NCI-H1694 (cell line): ENCODE measurements around the gene RAPSN.

ENCODE experiments used
- DNase-seq: peaks from one replicate; lab custom pipeline; 2025; lab: John Stamatoyannopoulos, UW

Gene RAPSN

DNA sequence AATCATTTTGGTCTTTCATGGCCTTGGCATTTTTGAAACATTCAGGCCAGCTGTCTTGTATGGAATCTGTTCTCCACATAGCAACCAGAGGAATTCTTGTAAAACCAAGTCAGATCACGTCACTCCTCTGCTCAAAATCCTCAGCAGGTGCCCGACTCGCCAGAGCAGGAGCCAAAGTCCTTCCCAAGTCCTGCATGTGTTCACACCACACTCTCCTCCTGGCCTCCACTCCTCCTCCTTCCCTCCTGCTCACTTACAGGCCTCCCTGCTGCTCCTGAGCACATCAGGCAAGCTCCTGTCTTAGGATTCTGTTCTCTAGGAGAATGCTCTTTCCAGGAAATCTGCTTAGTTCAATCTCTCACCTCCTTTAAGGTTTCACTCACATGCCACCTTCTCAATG lies 15.8 kb downstream of the RAPSN start:
- DNase-seq = no peak

DNA sequence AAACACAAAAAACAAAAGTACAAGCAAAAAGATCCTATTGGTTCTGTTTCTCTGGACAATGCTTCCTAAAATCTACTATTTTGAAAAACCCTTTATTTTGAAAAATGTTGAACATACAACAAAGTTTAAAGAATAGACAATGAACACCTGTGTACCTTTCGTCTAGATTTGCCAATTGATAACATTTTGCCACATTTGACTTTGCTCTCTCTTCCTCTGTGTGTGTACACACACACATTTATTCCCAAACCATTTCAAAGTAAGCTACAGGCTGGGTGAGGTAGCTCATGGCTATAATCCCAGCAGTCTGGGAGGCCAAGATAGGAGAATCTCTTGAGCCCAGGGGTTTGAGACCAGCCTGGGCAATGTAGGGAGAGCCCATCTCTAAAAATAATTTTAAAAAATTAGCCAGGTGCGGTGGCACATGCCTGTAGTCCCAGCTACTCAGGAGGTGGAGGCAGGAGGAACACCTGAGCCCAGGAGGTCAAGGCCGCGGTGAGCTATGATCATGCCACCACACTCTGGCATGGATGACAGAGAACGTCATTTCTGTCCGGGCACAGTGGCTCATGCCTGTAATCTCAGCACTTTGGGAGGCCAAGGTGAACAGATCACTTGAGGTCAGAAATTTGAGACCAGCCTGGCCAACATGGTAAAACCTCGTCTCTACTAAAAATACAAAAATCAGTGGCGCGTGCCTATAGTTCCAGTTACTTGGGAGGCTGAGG lies 17.4 kb downstream of the RAPSN start:
- no peak for DNase-seq

DNA sequence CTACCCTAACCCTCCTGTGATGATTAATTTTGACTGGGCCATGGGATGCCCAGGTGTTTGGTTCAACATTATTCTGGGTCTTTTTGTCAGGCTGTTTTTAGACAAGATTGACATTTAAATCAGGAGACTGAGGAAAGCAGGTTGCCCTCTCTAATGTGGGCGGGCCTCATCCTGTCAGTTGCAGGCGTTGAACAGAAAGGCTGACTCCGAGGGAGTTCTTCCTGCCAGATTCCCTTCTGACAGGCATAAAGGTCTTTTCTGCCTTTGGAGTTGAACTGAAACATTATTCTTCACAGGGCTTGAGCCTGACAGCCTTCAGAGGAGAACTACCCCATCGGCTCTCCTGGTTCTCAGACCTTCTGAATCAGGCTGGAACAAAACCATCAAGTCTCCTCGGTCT lies 18.4 kb downstream of the RAPSN start:
- no peak for DNase-seq

DNA sequence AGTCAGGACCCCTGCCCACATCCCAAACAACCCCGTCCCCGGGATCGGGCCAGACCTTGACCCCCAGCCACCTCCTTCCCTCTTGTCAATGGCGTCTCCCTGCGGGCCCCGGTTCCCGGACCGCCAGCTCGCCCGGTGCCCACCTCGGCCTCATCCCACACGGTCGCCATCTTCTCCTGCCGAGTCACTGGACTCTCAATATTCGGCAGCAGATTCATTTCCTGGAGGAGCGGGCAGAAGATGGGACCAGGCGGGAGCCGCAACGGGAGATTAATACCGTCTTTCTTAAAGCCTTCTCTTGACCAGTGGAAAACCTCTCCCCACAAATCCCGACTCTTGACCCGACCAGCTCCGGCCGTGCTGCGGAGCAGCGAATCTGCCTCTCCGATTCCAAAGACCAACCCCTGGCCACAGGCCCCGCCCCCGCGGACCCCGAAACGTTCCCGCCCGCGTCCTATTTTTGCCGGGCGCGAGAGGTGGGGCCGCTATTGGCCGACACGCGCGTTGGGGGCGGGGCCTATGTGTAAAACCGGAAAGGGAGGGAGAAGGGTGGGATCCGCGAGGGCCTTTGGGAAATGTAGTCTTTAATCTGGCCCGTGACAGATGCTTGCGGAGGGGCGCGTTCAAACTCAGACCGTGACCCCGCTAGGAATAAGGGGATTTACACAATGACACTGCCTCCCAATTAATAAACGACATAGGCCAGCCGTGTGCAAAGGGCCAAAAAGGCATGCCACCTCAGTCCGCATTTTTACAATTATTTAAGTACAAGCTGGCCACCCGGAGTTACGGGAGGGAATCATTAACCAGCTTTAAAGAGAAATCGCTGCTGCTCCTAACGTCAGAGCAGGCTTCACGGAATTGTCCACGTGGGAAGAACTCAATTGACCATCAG lies 22.6 kb downstream of the RAPSN start, which contains the start of gene PSMC3:
Gene PSMC3 (minus strand): TSS at position 378 of the 895 bp plus-strand sequence. CDS start 160 bp downstream, at position 218.
- peak; percentile 91 for DNase-seq

DNA sequence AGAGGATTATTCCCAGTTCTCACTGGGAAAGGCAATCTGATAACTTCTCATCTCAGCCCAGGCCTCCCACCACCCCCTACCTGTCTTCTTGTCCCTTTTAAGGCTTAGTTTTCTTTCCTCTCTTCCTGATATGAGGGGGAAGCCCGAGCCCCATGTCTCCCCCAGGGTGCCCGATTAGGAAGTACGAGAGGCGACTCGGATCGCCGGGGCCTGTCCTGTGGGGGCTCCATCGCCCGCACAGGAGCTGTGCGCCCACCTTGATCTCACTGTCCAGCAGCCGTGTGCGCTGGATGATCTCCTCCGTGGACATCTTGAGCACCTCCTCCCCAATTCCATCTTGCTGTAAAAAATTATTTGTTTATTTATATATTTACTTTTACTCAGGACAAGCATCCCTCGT lies 23.3 kb downstream of the RAPSN start:
- DNase-seq = no peak

DNA sequence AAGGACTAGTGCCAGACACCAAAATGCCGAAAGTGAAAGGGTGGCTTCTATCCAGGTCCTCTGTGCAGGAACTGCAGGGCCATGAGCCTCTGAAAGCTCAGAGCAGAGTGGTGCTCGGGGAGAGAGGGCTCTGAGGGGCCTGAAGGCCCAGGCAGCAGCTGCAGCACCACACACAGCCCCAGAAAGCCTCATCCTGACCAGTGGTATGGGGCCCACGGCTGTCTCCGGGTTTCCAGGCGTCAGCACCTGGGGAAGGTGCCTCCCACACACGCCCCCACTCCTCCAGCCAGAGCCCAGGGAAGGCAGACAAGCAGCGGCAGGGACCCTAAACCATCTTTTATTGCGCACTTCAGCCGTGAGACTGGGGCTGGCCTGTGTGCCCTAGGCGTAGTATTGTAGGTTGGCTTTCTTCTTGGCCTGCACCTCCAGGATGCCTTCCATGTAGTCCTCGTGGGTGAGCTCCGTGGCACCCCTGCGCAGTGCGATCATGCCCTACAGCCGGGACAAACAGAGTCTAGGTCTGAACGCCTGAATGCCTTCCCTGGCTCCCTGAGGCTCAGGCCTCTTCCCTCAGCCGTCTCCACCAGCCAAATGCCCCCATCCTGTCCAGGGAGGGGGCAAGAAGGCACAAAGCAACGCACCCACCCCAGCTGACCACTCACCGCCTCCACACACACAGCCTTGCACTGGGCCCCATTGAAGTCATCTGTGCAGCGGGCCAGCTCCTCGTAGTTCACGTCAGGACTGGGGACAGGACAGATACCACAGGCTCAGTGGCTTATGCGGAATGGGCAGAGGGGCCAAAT lies 30.3 kb downstream of the RAPSN start:
- no peak for DNase-seq

DNA sequence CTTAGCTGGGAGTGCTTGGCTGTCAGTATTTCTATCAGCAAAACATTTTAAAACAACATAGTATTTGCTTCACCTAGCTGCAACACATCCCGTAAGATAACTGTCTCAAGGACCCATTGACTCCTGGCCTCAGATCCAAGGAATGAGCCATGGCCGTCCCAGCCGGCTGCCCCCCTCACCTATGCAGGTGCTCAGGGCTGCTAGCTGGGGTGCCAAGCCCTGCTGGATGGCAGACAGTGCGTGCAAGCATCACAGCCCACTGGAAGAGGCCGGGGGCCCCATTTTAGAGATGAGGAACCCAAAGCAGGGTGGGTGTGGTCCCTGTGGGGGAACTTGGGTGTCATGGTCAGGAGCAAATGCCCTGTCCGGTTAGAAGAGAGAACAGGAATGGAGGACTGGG lies 31.2 kb downstream of the RAPSN start:
- no peak for DNase-seq

DNA sequence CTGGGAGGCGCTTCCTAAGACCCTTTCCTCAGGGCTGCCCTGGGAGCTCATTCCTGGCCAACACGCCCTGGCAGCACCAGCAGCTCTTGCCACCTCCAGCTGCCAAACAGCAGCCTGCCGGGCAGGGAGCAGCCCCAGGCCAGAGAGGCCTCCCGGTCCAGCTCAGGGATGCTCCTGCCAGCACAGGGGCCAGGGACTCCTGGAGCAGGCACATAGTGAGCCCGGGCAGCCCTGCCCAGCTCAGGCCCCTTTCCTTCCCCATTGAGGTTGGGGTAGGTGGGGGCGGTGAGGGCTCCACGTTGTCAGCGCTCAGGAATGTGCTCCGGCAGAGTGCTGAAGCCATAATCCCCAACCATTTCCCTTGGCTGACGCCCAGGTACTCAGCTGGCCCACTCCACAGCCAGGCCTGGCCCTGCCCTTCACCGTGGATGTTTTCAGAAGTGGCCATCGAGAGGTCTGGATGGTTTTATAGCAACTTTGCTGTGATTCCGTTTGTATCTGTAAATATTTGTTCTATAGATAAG lies 32.9 kb downstream of the RAPSN start:
- no peak for DNase-seq

DNA sequence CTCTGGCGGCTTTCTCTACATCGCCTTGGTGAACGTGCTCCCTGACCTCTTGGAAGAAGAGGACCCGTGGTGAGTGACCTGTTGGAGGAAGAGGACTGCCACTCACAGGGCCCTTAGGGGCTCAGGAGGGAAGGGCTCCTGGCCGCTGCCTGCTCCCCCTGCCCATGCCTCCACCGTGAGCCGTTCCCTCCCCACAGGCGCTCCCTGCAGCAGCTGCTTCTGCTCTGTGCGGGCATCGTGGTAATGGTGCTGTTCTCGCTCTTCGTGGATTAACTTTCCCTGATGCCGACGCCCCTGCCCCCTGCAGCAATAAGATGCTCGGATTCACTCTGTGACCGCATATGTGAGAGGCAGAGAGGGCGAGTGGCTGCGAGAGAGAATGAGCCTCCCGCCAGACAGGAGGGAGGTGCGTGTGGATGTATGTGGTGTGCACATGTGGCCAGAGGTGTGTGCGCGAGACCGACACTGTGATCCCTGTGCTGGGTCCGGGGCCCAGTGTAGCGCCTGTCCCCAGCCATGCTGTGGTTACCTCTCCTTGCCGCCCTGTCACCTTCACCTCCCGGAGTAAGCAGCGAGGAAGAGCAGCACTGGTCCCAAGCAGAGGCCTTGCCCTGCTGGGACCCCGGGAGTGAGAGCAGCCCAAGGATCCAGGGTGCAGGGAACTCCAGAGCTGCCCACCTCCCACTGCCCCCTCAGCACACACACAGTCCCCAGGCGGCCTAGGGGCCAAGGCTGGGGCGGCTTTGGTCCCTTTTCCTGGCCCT lies 33.7 kb downstream of the RAPSN start:
- DNase-seq = no peak

DNA sequence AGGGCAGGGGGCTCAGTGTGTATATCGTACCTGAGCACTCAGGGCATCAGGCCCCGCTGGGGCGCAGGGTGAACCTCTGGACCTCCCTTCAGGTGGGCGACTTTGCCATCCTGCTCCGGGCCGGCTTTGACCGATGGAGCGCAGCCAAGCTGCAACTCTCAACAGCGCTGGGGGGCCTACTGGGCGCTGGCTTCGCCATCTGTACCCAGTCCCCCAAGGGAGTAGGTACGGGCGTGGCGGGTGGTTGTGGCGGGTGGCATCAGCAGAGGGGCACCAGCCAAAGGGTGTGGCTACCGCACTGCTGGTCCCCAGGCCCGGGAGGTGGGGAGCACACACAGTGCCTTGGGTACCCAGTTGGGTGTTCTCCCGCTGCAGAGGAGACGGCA lies 34.3 kb downstream of the RAPSN start:
- DNase-seq = no peak

DNA sequence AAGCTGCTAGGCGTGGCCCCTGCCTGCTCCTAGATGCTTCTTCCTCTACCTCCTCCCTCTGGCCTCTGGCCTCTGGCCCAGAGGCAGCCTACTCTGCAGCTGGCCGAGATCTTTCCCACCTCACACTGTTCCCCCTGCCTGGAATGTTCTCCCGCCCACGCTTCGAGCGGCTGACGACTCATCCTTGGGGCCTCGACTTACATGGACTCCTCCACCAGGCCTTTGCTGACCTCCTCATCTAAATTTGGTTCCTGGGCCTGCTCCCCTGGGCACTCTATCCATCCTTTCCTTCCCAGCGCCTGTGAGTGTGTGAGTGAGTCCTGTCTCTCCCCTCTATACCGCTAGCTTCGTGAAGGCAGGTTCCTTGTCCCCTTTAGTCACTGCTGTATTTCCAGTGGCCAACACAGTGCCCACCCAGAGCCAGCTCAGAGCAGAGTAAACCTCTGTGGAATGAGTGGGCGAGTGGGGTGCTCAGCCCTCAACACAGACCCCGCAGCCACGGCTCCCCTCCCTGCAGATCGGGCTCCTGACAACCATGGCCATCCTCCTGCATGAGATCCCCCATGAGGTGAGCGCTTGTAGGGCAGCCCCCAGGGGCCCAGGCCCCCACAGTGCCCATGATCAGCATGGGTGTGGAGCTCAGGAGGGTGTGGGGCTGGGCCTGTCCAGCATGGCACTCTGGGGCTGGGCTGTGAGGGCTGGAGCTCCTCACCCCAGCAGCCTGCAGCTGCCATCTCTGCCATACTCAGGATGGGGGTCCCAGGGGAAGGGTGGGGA lies 34.8 kb downstream of the RAPSN start:
- DNase-seq = no peak

DNA sequence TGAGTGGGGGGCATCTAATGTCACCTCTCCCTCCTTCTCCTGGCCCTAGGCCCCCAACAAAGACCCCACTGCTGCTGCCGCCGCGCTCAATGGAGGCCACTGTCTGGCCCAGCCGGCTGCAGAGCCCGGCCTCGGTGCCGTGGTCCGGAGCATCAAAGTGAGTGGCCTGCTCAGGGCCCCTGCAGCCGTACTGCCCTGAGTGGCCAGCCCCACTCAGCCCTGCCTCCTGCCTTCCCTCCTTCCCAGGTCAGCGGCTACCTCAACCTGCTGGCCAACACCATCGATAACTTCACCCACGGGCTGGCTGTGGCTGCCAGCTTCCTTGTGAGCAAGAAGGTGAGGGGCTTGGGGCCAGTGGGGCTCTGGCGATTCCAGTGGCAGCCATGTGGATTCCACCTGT lies 35.6 kb downstream of the RAPSN start:
- DNase-seq = no peak

DNA sequence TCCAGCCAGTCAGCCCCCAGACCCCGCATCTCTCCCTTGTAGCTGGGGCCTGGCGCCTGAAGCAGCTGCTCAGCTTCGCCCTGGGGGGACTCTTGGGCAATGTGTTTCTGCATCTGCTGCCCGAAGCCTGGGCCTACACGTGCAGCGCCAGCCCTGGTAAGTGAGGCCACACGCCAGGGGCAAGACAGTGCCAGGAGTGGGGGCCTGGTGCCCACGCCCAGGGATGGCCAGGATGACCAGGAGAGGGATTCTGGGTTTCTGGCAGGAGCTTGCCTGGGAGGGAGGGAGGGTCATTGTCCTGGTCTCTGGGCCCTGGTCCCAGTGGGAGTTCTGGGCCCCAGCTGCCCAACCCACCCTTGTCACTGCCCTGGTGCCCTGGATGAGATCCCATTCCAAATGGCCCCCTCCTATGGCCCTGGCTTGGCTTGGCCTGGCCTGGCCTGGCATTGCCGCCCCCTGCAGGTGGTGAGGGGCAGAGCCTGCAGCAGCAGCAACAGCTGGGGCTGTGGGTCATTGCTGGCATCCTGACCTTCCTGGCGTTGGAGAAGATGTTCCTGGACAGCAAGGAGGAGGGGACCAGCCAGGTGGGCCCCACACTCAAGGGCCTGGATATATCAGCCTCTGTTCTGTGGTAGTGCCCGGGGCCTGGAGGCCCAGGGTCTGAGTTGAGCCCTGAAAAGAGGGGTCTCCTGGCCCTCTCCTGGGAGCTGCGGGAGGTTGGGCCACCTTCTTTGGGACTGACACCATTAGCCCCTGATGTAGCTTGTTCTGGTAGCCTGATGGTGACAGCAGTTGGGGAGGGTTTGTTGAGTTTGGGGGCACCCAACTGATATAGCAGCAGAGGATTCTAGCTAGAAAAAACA lies 36.8 kb downstream of the RAPSN start:
- DNase-seq = no peak

DNA sequence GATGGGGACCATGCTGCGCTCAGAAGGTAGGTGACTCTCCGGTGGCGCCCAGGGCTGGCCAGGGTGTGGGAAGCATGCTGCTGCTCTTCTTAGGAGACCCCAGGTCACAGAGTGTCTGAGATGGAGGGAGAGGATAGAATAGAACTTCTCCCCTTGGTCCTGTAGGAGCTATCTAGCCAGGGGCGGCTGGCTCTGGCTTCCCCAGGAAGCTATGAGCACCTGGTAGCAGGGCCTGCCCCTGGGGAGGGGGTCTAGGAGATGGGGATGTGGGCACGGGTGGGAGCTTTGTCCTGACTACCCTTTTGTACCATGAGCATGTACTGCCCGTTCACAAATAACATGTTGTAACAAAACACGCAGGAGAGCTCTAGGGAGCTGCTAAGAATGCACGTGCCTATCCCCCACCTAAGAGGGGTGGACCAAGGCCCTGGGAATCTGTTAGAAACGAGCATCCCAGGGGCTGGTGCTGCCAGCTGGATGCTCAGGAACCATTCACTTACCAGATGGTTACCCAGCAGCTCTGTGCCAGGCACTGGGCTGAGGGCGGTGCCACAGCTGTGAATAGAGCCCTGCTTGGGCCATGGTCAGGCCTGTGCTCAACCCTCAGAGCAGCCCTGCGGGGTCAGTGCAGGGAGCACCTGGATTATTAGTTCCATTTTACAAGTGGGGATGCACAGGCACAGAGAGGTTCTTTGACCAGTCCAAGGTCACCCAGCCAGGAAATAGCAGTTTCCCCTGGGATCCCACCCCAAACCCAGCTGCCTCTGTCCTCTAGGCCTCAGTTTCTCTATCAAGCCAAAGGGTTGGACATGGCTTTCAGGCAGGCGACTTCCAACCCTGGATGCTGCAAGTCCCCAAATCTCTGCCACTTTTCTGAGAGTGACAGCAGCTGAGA lies 38.3 kb downstream of the RAPSN start:
- peak; percentile 52 for DNase-seq

DNA sequence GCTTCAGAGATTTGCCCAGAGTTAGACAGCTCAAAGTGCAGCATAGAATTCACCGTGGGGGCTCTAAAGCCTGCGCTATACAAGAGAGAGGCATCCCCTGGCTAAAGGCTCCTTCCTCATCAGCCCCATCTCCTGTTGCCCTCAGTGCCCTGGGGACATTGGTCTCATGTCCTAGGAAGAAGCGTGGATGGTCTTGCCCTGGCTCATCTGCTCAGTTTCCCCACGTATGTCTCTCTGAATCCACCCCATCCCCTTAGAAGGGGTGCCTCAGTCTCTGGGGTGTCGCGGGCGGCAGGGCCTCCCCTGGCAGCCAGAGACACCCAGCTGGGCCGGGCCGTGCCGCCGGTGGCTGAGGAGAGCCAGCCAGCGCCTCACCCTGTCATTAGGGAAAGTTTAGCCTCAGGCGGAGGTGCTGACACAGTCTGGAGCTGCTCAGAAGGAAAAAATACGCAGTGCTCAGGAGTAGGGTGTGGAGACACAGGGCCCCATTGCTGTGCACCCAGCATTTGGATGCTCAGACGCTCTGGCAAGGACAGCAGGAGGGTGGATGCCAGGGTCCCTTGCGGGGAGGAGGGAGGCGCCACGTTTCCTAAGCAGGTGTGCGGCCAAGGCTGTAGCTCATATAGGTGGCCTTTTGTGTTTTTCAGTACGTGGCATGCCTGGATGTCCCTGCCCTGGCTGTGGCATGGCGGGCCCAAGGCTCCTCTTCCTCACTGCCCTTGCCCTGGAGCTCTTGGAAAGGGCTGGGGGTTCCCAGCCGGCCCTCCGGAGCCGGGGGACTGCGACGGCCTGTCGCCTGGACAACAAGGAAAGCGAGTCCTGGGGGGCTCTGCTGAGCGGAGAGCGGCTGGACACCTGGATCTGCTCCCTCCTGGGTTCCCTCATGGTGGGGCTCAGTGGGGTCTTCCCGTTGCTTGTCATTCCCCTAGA lies 39.2 kb downstream of the RAPSN start:
- DNase-seq = no peak

DNA sequence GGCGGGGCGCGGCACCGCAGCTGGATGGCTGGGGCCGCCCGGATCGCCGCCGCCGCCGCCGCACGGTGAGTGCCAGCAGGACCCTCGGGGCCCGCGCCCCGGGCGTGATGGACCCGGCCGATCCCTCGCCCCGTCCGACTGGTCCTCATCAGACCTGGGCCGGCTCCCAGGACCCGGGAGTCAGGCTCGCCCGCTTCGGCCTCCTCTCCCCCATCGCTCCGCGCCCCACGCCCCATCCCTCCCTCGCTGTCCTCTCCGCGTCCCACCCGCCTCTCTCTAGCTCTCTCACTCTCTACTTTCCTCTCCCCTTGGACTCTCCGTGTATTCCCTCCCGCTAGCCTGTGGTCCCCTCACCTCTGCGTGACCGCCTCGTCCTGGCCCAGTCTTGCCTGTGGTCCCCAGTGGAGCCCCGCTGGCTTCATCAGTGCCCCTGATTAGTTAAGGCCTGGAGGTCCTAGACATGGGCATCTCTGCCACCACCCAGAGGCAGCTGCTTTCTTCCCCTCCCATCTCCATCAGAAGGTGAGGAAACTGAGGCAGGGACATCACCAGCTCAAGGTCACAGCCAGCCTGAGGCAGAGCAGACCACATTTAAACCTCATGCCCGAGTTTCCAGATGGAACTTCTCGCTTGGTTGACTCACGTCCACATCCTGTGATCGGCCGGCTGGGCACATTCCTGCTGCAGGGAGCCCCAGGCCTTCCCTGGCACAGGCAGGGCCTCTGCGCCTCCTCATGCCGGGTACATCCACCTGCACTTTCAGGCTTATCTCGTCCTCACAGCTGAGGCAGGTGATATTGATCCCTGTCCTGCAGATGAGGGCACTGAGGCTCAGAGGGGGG lies 40.1 kb downstream of the RAPSN start:
- no peak for DNase-seq
